HG03095 (cell line): ENCODE measurements around the gene TINAGL1.

Source experiments
- ATAC-seq: cut with Tn5 transposase; IDR thresholded peaks from one replicate; pipeline ENCODE4 v1.9.1; 2021; ENCODE audit warnings: moderate library complexity; ENCODE audit not compliant: unreplicated experiment

Gene TINAGL1

GRCh38 chr1:31625561-31626222, 49.4 kb downstream of the TINAGL1 start:
- ATAC-seq, result no peak

- no peak for ATAC-seq
Observed at GRCh38 chr1:31626223-31627207, 50.2 kb downstream of the TINAGL1 start.

- ATAC-seq, result no peak
Observed at GRCh38 chr1:31627301-31627929, 51.1 kb downstream of the TINAGL1 start.

- ATAC-seq, result no peak
Observed at GRCh38 chr1:31627930-31628559, 51.7 kb downstream of the TINAGL1 start.

GRCh38 chr1:31628931-31629556, 52.7 kb downstream of the TINAGL1 start:
- no peak for ATAC-seq

GRCh38 chr1:31632649-31633048, 56.3 kb downstream of the TINAGL1 start:
- ATAC-seq, result no peak

- ATAC-seq, result no peak
Observed at GRCh38 chr1:31633117-31633516, 56.8 kb downstream of the TINAGL1 start.
